IPS DF 4.7 (cell line): ENCODE measurements around the gene CDHR1.
"Not testable (repeated sequence)": the region's sequence is repeated elsewhere in the genome, so short reads cannot be mapped to it uniquely, and the experiment has no call there.

ENCODE experiments used
- DNase-seq: peaks from one replicate; pipeline ENCODE4 v3.0.0-alpha.2; 2013; ENCODE audit warnings: low spot score; ENCODE audit errors: extremely low read depth

Gene CDHR1

DNA sequence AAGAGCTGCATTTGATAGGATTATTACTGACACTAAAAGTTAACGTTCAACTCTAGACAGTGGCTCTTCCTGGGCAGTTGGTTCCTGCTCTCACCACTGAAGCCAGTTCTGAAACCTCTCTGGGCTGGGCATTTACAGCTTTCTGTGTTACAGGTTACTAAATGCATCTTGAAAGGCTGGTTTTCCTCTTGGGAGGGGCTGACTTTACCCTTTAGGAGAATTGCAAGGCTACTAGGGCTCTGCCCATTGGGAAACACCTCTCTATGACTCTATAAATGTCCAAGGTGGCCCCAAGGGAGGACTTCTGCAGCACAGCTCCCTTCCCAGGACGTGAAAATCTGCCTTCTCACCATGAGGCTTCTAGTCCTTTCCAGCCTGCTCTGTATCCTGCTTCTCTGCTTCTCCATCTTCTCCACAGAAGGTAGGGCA is 20.8 kb upstream of the CDHR1 start, which contains the start of gene GPR15LG:
GPR15LG (plus strand) TSS at position 301 of the 429 bp plus-strand sequence; CDS start at position 352, 51 bp downstream.
- DNase-seq: no peak

DNA sequence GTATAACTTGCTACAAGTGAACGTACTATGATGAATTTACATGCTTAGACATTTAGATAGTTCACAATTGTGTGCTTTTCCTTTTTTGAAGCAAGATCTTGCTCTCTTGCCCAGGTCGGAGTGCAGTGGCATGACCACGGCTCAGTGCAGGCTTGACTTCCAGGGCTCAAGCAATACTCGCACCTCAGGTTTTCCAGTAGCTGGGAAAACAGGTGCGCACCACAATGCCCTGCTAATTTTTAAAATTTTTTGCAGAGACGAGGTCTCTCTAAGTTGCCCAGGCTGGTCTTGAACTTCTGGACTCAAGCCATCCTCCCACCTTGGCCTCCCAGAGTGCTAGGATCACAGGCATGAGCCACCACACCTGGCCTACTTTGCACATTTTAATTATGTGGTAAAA is 18.9 kb upstream of the CDHR1 start:
- no peak for DNase-seq

DNA sequence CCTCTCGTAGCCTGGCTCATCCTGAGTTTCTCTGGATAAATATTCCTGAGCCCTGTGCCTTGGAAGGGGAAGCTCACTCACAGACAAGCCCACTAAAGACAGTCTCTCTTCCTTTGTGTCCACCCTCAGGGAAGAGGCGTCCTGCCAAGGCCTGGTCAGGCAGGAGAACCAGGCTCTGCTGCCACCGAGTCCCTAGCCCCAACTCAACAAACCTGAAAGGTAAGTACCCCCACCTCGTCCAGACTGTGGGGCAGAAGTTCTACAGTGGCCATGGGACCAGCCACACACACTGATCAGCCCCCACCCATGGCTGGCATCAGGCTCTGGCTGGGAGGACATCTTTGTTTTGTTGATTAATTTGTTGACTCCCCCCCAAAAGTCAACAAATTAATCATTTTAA is 18.0 kb upstream of the CDHR1 start:
- DNase-seq: no peak

- no peak for DNase-seq
These were observed 17.4 kb upstream of the CDHR1 start for GRCh38 chr10:84176836-84177474.

- no peak for DNase-seq
These were observed 16.7 kb upstream of the CDHR1 start for GRCh38 chr10:84177541-84178141.

DNA sequence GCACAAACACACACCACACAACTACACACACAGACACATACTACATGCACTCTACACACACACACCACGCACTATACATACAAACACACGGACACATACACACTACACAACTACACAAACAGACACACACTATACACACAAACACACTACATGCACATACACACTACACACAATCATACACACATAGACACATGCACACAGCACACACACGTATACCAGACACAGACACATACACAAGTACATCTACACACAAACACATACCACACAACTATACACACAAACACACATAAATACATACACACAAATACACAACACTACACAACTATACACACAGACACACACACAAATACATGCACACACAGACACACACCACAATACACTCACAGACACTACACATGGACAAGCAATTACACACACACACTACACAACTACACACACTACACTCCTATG is 16.2 kb upstream of the CDHR1 start:
- DNase-seq: no peak

DNA sequence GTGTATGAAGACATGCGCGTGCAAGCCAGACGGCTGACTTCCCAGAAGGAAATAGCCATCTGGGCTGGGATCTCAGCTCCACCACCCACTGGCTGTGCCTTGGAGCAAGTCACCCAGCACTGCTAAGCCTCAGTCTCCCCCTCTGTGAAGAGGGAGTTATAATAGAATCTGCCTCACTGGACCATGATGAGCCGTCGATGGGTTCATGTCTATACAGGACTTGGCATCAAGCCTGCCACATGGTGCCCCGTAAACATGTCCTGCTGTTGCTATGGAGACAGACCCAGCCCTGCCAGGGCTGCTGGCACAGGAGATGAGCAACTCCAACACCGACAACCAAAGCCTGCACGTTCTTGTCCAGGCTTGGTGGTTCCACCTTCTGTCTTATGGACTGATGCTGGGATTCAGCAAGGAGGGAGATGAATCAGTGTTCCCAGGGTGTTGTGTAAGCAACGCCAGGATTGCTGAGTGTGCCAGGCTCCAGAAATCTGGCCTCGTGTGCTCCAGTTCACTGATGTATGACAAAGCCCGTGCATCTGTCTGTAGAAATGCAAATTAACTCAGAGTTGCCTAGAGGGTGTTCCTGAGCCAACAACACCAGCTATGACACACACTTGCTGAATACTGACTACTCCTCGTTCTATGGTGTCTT is 15.2 kb upstream of the CDHR1 start:
- no peak for DNase-seq

DNA sequence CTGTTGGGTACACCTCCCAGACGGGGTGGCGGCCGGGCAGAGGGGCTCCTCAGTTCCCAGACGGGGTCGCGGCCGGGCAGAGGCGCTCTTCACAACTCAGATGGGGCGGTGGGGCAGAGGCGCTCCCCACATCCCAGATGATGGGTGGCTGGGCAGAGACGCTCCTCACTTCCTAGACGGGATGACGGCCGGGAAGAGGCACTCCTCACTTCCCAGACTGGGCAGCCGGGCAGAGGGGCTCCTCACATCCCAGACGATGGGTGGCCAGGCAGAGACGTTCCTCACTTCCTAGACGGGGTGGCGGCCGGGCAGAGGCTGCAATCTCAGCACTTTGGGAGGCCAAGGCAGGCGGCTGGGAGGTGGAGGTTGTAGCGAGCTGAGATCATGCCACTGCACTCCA is 14.0 kb upstream of the CDHR1 start:
- not testable (repeated sequence) for DNase-seq

DNA sequence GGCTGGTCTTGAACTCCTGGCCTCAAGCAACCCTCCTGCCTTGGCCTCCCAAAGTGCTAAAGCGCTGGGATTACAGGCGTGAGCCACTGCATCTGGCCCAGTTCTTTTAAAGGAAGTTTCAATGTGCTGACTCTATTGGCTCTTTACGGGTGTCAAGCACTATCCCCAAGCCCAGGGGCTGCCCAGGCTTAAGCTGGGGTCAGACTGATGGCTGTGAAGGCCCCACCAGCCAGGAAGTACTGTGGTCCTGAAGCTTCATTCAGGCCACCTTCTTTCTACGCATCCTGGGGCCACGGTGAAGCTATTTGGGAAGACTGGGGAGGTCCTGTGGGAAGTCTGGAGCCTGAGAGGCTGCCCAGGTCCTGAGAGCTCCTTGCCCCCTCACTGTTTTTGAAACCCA is 12.7 kb upstream of the CDHR1 start:
- DNase-seq: no peak

GRCh38 chr10:84184517-84184916 is 9.8 kb upstream of the CDHR1 start:
- DNase-seq: no peak

- no peak for DNase-seq
These were observed 8.7 kb upstream of the CDHR1 start for GRCh38 chr10:84185526-84186175.

DNA sequence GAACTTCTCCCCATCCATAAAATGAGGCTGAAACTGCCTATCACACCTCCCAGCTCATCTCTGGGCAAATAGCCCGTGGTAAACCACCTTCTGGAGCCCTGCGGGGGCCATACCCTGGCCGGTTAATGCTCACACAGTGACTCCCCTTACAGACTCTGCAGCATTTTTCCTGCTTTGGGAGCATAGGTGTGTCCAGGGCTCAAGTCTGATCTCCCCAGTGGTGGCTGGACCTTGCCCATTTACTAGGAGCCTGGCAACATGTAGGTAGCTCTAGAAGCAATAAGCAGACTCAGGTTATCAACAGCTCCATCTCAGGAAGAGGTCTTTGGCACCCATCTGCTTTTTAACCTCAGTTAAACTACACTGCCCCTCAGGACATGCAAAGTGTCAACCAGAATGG is 5.5 kb upstream of the CDHR1 start:
- DNase-seq: no peak

GRCh38 chr10:84190621-84191020 is 3.7 kb upstream of the CDHR1 start:
- DNase-seq: no peak

GRCh38 chr10:84191106-84191505 is 3.2 kb upstream of the CDHR1 start:
- DNase-seq: no peak

GRCh38 chr10:84193327-84193726 is 1.0 kb upstream of the CDHR1 start:
- DNase-seq: no peak

DNA sequence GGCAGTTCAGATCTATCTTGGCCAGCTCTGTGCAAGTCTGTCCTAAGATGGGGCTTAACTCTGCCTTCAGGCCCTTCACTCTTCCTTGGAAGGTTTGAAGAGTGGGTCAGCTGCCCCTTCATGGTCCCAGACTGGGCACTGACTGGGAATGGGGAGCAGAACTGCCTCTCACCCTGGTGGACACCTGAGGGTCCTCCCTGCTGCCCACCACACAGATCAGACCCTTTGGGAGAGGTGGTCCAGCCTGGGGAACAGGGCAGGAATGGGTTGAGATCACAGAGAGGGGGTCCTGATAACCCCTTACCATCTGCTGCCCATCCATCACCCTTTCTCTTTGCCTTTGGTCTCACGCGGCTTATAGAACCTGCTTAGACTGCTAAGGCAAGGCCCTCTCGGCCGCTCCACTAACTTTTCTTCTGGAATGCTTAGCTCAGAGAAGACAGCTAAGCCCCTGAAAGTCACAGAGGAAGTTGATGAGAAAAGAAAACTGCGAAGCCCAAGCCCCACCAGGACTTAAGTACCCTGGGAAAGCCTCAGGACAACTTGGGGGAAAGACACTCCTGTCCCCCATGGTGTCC is 402 bp upstream of the CDHR1 start:
- DNase-seq: no peak

- DNase-seq: no peak
These were observed 900 bp downstream of the CDHR1 start for GRCh38 chr10:84195044-84195830.

GRCh38 chr10:84196083-84196482 is 1.7 kb downstream of the CDHR1 start:
- no peak for DNase-seq

GRCh38 chr10:84196941-84197340 is 2.6 kb downstream of the CDHR1 start:
- no peak for DNase-seq

DNA sequence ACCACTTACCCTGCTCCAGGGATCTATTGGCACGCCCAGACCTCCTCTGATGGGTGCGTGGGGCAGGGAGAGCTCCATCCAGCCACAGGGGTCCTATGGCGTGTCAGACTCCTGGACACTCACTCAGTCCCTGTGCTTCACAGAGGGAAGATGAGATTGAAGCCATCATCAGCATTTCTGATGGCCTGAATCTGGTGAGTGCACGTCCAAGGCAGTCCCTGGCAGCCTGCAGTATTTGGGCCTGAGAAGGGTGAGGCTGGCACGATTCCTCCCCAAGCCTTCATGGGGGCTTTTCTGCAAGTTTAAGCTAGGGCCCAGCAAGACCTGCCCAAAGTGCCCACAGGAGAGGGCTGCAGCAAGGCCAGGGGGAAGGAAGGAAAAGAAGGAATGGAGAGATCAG is 3.3 kb downstream of the CDHR1 start:
- DNase-seq: no peak
